HepG2 (cell line): ENCODE measurements around the gene CLBA1. TPM values are rescaled to one million over a fixed set of nuclear protein-coding genes. Genes with fewer than 3 reads are reported as not detected.

ENCODE experiments used
- ATAC-seq: fragments of 200-7000 bp; cut with Tn5 transposase; 3 replicates; pipeline ENCODE4 v1.9.1; 2020; ENCODE audit warnings: mild to moderate bottlenecking, moderate library complexity
- BruUV-seq: library from RNA; stranded (reverse); fragments of 400-500 nt; replicated peaks from 2 replicates; lab custom pipeline; 2021; lab: Mats Ljungman, UMichigan
- CTCF ChIA-PET: fragments of 300-600 bp; formaldehyde crosslinking; extraction: SDS; loops from one replicate; lab custom pipeline; 2021; ENCODE audit warnings: low total read pairs, inconsistent platforms, low intra/inter-chr PET ratio; lab: Yijun Ruan, JAX
- POLR2A ChIA-PET: fragments of 350-600 bp; sonication (Branson Sonifier 250); formaldehyde crosslinking; loops from one replicate; lab custom pipeline; 2020; ENCODE audit warnings: antibody characterized with exemption, inconsistent platforms; lab: Yijun Ruan, JAX
- DNase-seq: peaks from one replicate; pipeline ENCODE4 v3.0.0-alpha.2; 2015; ENCODE audit warnings: low spot score
- FAIRE-seq: peaks from 3 replicates; lab custom pipeline; 2011; peaks lifted over from hg19 to GRCh38; lab: Jason Lieb, UNC
- H2AFZ ChIP-seq: one replicate; pipeline ENCODE4 v1.6.1; 2011; ENCODE audit warnings: low read length, inconsistent platforms
- H3K27ac ChIP-seq: fragments of 300-600 bp; 3 replicates; pipeline ENCODE4 v1.8.0; 2011; ENCODE audit warnings: mixed run types, mild to moderate bottlenecking, mixed read lengths, low read length, inconsistent platforms; ENCODE audit not compliant: insufficient read depth; ENCODE audit errors: extremely low read length
- H3K27me3 ChIP-seq, 2 experiments: fragments of 200-600 bp in 1 of 2; 2 replicates in 1 of 2; 3 replicates in 1 of 2; pipeline versions ENCODE4 v1.6.0 to v1.8.0; 2011; ENCODE audit warnings: low read length in 2 of 2, mild to moderate bottlenecking in 2 of 2, moderate library complexity in 2 of 2, inconsistent platforms in 1 of 2; ENCODE audit not compliant: insufficient read depth in 2 of 2, control insufficient read depth in 1 of 2
- H3K36me3 ChIP-seq, 2 experiments: fragments of 200-600 bp in 1 of 2; replicated peaks in 1 of 2; 2 replicates in 1 of 2; 3 replicates in 1 of 2; pipeline versions ENCODE4 v1.5.1 to v1.8.0; 2011; ENCODE audit warnings: low read length in 2 of 2, inconsistent platforms in 1 of 2; ENCODE audit not compliant: insufficient read depth in 2 of 2, control insufficient read depth in 1 of 2
- H3K4me1 ChIP-seq: 2 replicates; pipeline ENCODE4 v1.5.1; 2012; ENCODE audit warnings: low read length, inconsistent platforms; ENCODE audit not compliant: insufficient read depth
- H3K4me2 ChIP-seq: 2 replicates; pipeline ENCODE4 v1.6.0; 2011; ENCODE audit warnings: low read depth, low read length, inconsistent platforms
- H3K4me3 ChIP-seq, 3 experiments: fragments of 200-600 bp in 1 of 3; sonication (generic), shearing (Covaris generic) in 1 of 3; replicated peaks in 1 of 3; 2 replicates each; pipeline ENCODE4 v1.5.1; 2011 to 2016; ENCODE audit warnings: low read length in 3 of 3, inconsistent platforms in 2 of 3, low read depth in 2 of 3, mild to moderate bottlenecking in 2 of 3, control low read depth in 1 of 3, mixed read lengths in 1 of 3; ENCODE audit not compliant: insufficient read depth in 1 of 3
- H3K79me2 ChIP-seq: one replicate; pipeline ENCODE4 v1.6.1; 2011; ENCODE audit warnings: low read length, inconsistent platforms; ENCODE audit not compliant: insufficient read depth
- H3K9ac ChIP-seq: 2 replicates; pipeline ENCODE4 v1.6.0; 2011; ENCODE audit warnings: mild to moderate bottlenecking, low read depth, low read length, inconsistent platforms; ENCODE audit not compliant: insufficient read depth
- H3K9me3 ChIP-seq: 2 replicates; pipeline ENCODE4 v1.5.1; 2012; ENCODE audit warnings: mild to moderate bottlenecking, low read length
- H4K20me1 ChIP-seq: 2 replicates; pipeline ENCODE4 v1.6.0; 2011; ENCODE audit warnings: inconsistent platforms, mild to moderate bottlenecking, low read length, moderate library complexity; ENCODE audit not compliant: insufficient read depth
- ASH2L ChIP-seq: fragments of 300-600, 200-600 bp; sonication (generic); IDR thresholded peaks from 2 replicates; pipeline ENCODE4 v1.7.0; 2017; ENCODE audit warnings: low read depth, mild to moderate bottlenecking, moderate library complexity, mixed read lengths, low read length; ENCODE audit not compliant: insufficient read length
- FOXA1 ChIP-seq, 2 experiments: fragments of 450-650 bp in 1 of 2; sonication (generic) in 1 of 2; formaldehyde crosslinking in 1 of 2; IDR thresholded peaks; 2 replicates each; pipeline versions ENCODE4 v1.4.0 to v1.6.1; 2016 to 2020; ENCODE audit warnings: missing genetic modification reagents in 1 of 2
- MXD3 ChIP-seq: IDR thresholded peaks from 2 replicates; pipeline ENCODE4 v1.6.1; 2016; ENCODE audit warnings: mild to moderate bottlenecking, missing biosample characterization, missing genetic modification reagents
- RFXANK ChIP-seq: IDR thresholded peaks from 2 replicates; pipeline ENCODE4 v1.6.1; 2016
- ZIK1 ChIP-seq: sonication (generic); formaldehyde crosslinking; IDR thresholded peaks from 2 replicates; pipeline ENCODE4 v1.5.0; 2020; ENCODE audit warnings: mild to moderate bottlenecking, low read depth, missing genetic modification reagents, borderline replicate concordance
- ZNF44 ChIP-seq: sonication (generic); formaldehyde crosslinking; IDR thresholded peaks from 2 replicates; pipeline ENCODE4 v1.5.1; 2020; ENCODE audit warnings: mild to moderate bottlenecking, missing genetic modification reagents
- WGBS: methylation state at CpG from one replicate; pipeline ENCODE4 v1.1.6; 2017; ENCODE audit warnings: low lambda C conversion rate; 5-methylcytosine and 5-hydroxymethylcytosine counted together
- in situ Hi-C: cut with HindIII; loops from 2 replicates; pipeline ENCODE4 v1.10.0; 2017; ENCODE audit warnings: low pct_unique_long_range_greater_than_20kb; ENCODE audit not compliant: extremely low pct_ligation_motif_present
- intact Hi-C: fragments of 100-400 bp; cut with micrococcal nuclease; formaldehyde crosslinking; loops from one replicate; pipeline ENCODE4 v1.10.0; 2022; ENCODE audit not compliant: unreplicated experiment
- polyA plus RNA-seq, 8 experiments: library from polyadenylated mRNA; depleted of rRNA in 3 of 8; stranded (reverse) in 7 of 8; unstranded in 1 of 8; fragments of >200 nt; fragmentation: Illumina TruSeq in 4 of 8; extraction: Trizol in 4 of 8; gene quantifications; 2 replicates each; pipeline versions ENCODE4 v1.2.1 to v1.2.3, GENCODE V29; 2011 to 2016; ENCODE audit warnings: low read depth in 4 of 8, missing spikeins in 1 of 8, mixed read lengths in 1 of 8; ENCODE audit not compliant: insufficient read depth in 1 of 8
- total RNA-seq, 5 experiments: library from RNA; depleted of rRNA; stranded (reverse); fragments of >200 nt; fragmentation: Illumina TruSeq; extraction: Trizol; gene quantifications; 2 replicates each; pipeline ENCODE4 v1.2.3, GENCODE V29; 2016; ENCODE audit warnings: low read depth in 1 of 5
- TF ChIP-seq, protein P1 (sequence below): sonication (generic); formaldehyde crosslinking; conservative IDR thresholded peaks from 2 replicates; pipeline ENCODE4 v1.4.0; 2020; ENCODE audit warnings: mild to moderate bottlenecking, missing genetic modification reagents, moderate library complexity
- TF ChIP-seq, protein P2 (sequence below): sonication (generic); formaldehyde crosslinking; IDR thresholded peaks from 2 replicates; pipeline ENCODE4 v1.9.0; 2021; ENCODE audit warnings: missing genetic modification reagents, mild to moderate bottlenecking, borderline replicate concordance
- TF ChIP-seq, protein P3 (sequence below), 2 experiments: fragments of 450-650 bp in 1 of 2; sonication (generic) in 1 of 2; formaldehyde crosslinking; IDR thresholded peaks; 2 replicates each; pipeline versions ENCODE4 v1.5.0 to v1.8.0; 2020 to 2022; ENCODE audit warnings: mild to moderate bottlenecking in 1 of 2, missing genetic modification reagents in 1 of 2
- TF ChIP-seq, protein P4 (sequence below): sonication (generic); formaldehyde crosslinking; IDR thresholded peaks from 2 replicates; pipeline ENCODE4 v1.4.0; 2020; ENCODE audit warnings: mild to moderate bottlenecking, missing genetic modification reagents

The CLBA1 gene
- total and polyA plus RNA-seq, 2 of the 13 experiments (the other 11 are each of a cell fraction or from before 2014, with no cell fraction given), result 1.2 to 1.4 TPM

DNA sequence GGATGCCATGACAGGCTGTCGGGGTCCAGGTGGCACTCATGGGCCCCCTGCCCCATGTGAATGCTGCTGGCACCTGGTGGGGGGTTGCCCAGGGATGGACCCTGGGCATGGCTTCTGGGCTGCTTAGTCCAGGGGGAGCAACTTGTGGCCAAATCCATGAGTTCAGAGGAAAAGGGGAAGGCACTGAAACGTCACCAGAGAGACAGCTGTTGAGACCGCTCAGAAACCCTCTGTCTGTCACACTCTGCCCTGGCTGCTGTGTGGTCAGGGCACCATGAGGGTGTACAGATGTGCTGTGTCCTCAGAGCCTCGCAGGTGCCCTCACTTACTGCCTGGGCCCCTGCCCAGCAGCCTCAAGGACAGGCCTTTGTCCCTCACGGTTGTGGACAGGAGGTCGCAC lies 9.4 kb downstream of the CLBA1 start (continued):
- TF ChIP-seq, protein P1, sequence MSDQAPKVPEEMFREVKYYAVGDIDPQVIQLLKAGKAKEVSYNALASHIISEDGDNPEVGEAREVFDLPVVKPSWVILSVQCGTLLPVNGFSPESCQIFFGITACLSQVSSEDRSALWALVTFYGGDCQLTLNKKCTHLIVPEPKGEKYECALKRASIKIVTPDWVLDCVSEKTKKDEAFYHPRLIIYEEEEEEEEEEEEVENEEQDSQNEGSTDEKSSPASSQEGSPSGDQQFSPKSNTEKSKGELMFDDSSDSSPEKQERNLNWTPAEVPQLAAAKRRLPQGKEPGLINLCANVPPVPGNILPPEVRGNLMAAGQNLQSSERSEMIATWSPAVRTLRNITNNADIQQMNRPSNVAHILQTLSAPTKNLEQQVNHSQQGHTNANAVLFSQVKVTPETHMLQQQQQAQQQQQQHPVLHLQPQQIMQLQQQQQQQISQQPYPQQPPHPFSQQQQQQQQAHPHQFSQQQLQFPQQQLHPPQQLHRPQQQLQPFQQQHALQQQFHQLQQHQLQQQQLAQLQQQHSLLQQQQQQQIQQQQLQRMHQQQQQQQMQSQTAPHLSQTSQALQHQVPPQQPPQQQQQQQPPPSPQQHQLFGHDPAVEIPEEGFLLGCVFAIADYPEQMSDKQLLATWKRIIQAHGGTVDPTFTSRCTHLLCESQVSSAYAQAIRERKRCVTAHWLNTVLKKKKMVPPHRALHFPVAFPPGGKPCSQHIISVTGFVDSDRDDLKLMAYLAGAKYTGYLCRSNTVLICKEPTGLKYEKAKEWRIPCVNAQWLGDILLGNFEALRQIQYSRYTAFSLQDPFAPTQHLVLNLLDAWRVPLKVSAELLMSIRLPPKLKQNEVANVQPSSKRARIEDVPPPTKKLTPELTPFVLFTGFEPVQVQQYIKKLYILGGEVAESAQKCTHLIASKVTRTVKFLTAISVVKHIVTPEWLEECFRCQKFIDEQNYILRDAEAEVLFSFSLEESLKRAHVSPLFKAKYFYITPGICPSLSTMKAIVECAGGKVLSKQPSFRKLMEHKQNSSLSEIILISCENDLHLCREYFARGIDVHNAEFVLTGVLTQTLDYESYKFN (CRISPR knock-in tag), result no peak
- no peak for TF ChIP-seq MXD3 (CRISPR knock-in tag)

DNA sequence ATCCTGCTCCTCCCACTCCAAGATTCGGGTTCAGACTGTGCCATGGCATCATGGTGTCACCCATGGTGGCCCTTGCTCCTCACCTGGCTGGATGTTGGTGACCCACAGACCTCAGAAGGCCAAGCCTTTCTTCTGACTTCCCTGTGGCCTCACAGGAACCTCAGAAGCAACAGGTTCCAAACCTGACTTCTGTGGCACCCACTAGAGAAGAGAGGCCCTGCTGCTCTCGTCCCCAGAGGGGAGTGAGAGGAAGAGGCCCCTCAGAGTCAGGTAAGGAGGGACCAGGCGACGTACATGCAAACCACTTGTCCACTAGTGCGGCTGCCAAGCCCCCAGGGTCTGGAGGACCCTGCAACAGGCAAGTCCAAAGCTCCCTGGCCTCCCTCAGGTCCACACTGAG lies 10.4 kb downstream of the CLBA1 start:
- FAIRE-seq, result no peak
- intact Hi-C loops (no loop called here), in situ Hi-C loops (no loop called here)
- CTCF ChIA-PET, result no interaction called here
- BruUV-seq, result no TSS peak
- Histone ChIP-seq H3K27me3 (no peaks in the 10 kb centered on the region), H3K79me2 (no peaks in the 10 kb centered on the region), H3K9ac (no peak overlapping the region), H3K4me1 (no peaks in the 10 kb centered on the region), H3K4me3 (no peak overlapping the region), H3K9me3 (no peaks in the 10 kb centered on the region), H3K27ac (no peak overlapping the region), H2AFZ (no peak overlapping the region), H4K20me1 (no peaks in the 10 kb centered on the region), H3K4me2 (no peak overlapping the region), H3K36me3 (no peaks in the 10 kb centered on the region)
- ATAC-seq, result no peak
- no peak for TF ChIP-seq ASH2L
- TF ChIP-seq, protein P2, sequence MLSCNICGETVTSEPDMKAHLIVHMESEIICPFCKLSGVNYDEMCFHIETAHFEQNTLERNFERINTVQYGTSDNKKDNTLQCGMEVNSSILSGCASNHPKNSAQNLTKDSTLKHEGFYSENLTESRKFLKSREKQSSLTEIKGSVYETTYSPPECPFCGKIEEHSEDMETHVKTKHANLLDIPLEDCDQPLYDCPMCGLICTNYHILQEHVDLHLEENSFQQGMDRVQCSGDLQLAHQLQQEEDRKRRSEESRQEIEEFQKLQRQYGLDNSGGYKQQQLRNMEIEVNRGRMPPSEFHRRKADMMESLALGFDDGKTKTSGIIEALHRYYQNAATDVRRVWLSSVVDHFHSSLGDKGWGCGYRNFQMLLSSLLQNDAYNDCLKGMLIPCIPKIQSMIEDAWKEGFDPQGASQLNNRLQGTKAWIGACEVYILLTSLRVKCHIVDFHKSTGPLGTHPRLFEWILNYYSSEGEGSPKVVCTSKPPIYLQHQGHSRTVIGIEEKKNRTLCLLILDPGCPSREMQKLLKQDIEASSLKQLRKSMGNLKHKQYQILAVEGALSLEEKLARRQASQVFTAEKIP, result no peak
- no peak for TF ChIP-seq RFXANK (CRISPR knock-in tag)
- TF ChIP-seq ZNF44 (CRISPR knock-in tag), result no peak
- TF ChIP-seq, protein P3, sequence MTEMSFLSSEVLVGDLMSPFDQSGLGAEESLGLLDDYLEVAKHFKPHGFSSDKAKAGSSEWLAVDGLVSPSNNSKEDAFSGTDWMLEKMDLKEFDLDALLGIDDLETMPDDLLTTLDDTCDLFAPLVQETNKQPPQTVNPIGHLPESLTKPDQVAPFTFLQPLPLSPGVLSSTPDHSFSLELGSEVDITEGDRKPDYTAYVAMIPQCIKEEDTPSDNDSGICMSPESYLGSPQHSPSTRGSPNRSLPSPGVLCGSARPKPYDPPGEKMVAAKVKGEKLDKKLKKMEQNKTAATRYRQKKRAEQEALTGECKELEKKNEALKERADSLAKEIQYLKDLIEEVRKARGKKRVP (CRISPR knock-in tag; IDR thresholded peaks at IDR 0.05), result no peak
- TF ChIP-seq, protein P4, sequence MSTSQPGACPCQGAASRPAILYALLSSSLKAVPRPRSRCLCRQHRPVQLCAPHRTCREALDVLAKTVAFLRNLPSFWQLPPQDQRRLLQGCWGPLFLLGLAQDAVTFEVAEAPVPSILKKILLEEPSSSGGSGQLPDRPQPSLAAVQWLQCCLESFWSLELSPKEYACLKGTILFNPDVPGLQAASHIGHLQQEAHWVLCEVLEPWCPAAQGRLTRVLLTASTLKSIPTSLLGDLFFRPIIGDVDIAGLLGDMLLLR, result no peak
- no peak for TF ChIP-seq ZIK1
- no peak for TF ChIP-seq FOXA1 (IDR thresholded peaks at IDR 0.05)
- TF ChIP-seq FOXA1 (CRISPR knock-in tag; IDR thresholded peaks at IDR 0.05), result no peak
- 55% methylated on average over 5 of the region's 5 CpGs for WGBS
- DNase-seq, result no peak
- POLR2A ChIA-PET, result no interaction called here
